Osteoblast (primary cell): ENCODE measurements around the gene MAPK8. TPM values are rescaled to one million over a fixed set of nuclear protein-coding genes. Genes with fewer than 3 reads are reported as not detected.

Source experiments
- DNase-seq: peaks from one replicate; pipeline ENCODE4 v3.0.0; 2011; ENCODE audit warnings: low spot score, mixed read lengths; ENCODE audit not compliant: insufficient read length; ENCODE audit errors: missing footprints
- H2AFZ ChIP-seq: 2 replicates; pipeline ENCODE4 v1.6.0; 2011; ENCODE audit warnings: mild to moderate bottlenecking, low read length
- H3K27ac ChIP-seq: 2 replicates; pipeline ENCODE4 v1.5.1; 2011; ENCODE audit warnings: mild to moderate bottlenecking, low read depth, low read length, moderate library complexity
- H3K27me3 ChIP-seq: 2 replicates; pipeline ENCODE4 v1.6.0; 2012; ENCODE audit warnings: mild to moderate bottlenecking, control low read depth, inconsistent platforms, low read length, moderate library complexity; ENCODE audit not compliant: insufficient read depth
- H3K36me3 ChIP-seq: 2 replicates; pipeline ENCODE4 v1.5.1; 2011; ENCODE audit warnings: mild to moderate bottlenecking, low read length, control low read depth, moderate library complexity; ENCODE audit not compliant: insufficient read depth
- H3K4me1 ChIP-seq: 2 replicates; pipeline ENCODE4 v1.5.1; 2011; ENCODE audit warnings: mild to moderate bottlenecking, low read length, control low read depth, moderate library complexity; ENCODE audit not compliant: insufficient read depth
- H3K4me2 ChIP-seq: 2 replicates; pipeline ENCODE4 v1.6.0; 2011; ENCODE audit warnings: mild to moderate bottlenecking, low read length; ENCODE audit not compliant: insufficient read depth
- H3K4me3 ChIP-seq: fragments of 200-600 bp; sonication (generic); 3 replicates; pipeline ENCODE4 v1.5.1; 2012; ENCODE audit warnings: mild to moderate bottlenecking, low read length, inconsistent platforms; ENCODE audit not compliant: insufficient read depth
- H3K79me2 ChIP-seq: 2 replicates; pipeline ENCODE4 v1.6.0; 2012; ENCODE audit warnings: mild to moderate bottlenecking, low read length, control low read depth, inconsistent platforms; ENCODE audit not compliant: insufficient read depth
- H3K9me3 ChIP-seq: 2 replicates; pipeline ENCODE4 v1.5.1; 2011; ENCODE audit warnings: low read depth, low read length, control low read depth
- H4K20me1 ChIP-seq: 2 replicates; pipeline ENCODE4 v1.6.0; 2012; ENCODE audit warnings: mild to moderate bottlenecking, low read length, control low read depth; ENCODE audit not compliant: insufficient read depth
- total RNA-seq: library from RNA; depleted of rRNA; stranded (reverse); fragments of >200 nt; gene quantifications from 2 replicates; pipeline ENCODE4 v1.2.3, GENCODE V29; 2012
- TF ChIP-seq, protein P1 (sequence below): IDR thresholded peaks from 2 replicates; pipeline ENCODE4 v1.5.1; 2011; ENCODE audit warnings: mild to moderate bottlenecking, low read depth, low read length, moderate library complexity; ENCODE audit errors: extremely low read depth

Gene MAPK8
- total RNA-seq, 1 donor, result 55.7 TPM

DNA sequence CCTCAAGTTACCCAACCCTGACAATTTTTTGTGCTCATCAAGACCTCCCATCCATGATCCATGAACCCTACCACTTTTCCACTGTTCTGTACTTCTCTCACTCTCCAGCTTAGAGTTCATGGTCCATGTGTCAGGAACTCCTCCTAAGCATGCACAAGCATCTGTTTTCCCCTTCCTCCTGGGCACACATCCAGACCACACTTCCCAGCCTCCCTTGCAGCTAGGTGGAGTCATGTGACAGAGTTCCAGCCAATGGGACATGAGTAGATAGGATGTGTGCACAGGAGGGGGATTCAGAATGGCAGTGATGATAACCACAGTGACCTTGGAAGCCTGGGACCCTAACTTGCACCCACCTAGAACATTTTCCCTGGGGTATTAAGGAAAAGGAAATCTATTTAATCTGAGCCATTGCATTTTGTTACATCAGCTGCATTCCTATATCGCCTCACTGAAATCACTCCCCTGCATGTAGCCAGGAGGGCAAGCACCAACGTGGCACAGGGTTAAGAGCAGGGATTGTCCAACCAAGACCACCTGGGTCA lies 22.4 kb upstream of the MAPK8 start:
- Histone ChIP-seq H3K36me3 (no peaks in the 10 kb centered on the region), H3K27ac (no peak overlapping the region), H3K9me3 (peaks cover 2% of the 10 kb centered on the region), H2AFZ (no peak overlapping the region), H4K20me1 (no peaks in the 10 kb centered on the region), H3K4me1 (no peaks in the 10 kb centered on the region), H3K4me3 (no peak overlapping the region), H3K4me2 (no peak overlapping the region), H3K27me3 (peaks cover 16% of the 10 kb centered on the region), H3K79me2 (no peaks in the 10 kb centered on the region)
- TF ChIP-seq, protein P1, sequence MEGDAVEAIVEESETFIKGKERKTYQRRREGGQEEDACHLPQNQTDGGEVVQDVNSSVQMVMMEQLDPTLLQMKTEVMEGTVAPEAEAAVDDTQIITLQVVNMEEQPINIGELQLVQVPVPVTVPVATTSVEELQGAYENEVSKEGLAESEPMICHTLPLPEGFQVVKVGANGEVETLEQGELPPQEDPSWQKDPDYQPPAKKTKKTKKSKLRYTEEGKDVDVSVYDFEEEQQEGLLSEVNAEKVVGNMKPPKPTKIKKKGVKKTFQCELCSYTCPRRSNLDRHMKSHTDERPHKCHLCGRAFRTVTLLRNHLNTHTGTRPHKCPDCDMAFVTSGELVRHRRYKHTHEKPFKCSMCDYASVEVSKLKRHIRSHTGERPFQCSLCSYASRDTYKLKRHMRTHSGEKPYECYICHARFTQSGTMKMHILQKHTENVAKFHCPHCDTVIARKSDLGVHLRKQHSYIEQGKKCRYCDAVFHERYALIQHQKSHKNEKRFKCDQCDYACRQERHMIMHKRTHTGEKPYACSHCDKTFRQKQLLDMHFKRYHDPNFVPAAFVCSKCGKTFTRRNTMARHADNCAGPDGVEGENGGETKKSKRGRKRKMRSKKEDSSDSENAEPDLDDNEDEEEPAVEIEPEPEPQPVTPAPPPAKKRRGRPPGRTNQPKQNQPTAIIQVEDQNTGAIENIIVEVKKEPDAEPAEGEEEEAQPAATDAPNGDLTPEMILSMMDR, result no peak
- DNase-seq, result no peak

DNA sequence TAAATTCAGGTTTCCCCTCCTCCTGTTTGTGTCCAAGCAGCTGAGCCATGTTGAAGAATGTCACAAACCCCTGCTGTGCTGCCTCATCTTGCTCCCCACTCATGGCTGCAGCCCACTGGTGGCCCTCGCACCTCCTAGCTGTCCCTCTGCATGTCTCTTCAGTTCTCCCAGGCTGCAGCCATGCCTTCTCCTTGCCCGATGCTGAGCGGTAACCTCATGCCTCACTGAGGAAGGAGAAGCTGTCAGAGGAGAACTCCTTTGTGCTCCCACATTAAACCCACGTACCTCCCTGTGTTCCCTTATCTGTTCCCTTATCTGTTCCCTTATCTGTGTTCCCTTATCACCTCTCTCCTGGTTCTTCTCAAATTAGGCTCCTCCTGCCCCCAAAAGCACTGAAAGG lies 21.7 kb upstream of the MAPK8 start:
- Histone ChIP-seq H4K20me1 (no peaks in the 10 kb centered on the region), H3K79me2 (no peaks in the 10 kb centered on the region), H3K4me3 (no peak overlapping the region), H3K4me2 (no peak overlapping the region), H3K27ac (no peak overlapping the region), H3K4me1 (no peaks in the 10 kb centered on the region), H2AFZ (no peak overlapping the region), H3K9me3 (peaks cover 2% of the 10 kb centered on the region), H3K27me3 (peaks cover 16% of the 10 kb centered on the region), H3K36me3 (no peaks in the 10 kb centered on the region)
- TF ChIP-seq, protein P1, result no peak
- DNase-seq, result no peak

DNA sequence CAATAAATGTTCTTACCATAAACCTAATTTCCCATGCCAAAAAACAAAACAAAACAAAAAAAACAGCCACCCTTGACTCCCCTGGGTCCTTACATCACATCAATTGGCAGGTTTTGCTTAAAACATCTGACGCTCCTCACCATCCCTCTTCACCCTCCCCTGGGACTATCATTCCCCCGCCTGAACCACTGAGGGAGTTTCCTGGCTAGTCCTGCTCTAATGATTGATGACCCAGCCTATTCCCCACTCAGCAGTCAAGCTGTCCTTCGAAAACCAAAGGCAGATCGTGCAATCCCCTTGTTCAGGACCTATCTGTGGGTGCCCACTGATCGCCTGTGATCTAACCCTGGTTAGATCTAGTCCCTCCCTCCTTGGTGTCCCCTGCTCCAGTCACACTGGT lies 20.8 kb upstream of the MAPK8 start:
- no peaks in the 10 kb centered on the region for H3K79me2 ChIP-seq
- peaks cover 16% of the 10 kb centered on the region for H3K27me3 ChIP-seq
- H3K4me3 ChIP-seq, result no peak overlapping the region
- no peak overlapping the region for H3K4me2 ChIP-seq
- TF ChIP-seq, protein P1, result no peak
- no peak overlapping the region for H3K27ac ChIP-seq
- H2AFZ ChIP-seq, result no peak overlapping the region
- H3K36me3 ChIP-seq, result no peaks in the 10 kb centered on the region
- no peak for DNase-seq
- peaks cover 2% of the 10 kb centered on the region for H3K9me3 ChIP-seq
- no peaks in the 10 kb centered on the region for H4K20me1 ChIP-seq
- H3K4me1 ChIP-seq, result no peaks in the 10 kb centered on the region

DNA sequence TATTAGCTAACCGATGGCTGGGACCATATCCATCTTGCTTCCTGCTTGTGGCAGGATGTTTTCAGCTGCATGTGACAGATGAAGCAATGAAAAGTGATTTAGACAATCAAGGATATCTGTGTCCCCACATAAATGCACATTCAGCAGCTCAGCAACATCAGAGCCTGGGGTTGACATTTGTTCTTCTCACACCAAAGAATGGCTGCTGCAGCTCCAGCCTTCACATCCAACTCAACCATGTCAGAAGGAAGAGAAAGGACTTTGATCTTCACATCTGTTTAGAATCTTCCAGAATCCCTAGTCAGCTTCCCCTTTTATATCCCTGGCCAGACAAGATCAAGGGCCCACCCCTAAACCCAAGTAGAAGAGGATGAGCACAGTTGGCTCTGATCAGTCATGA lies 20.1 kb upstream of the MAPK8 start:
- no peak overlapping the region for H3K4me2 ChIP-seq
- H2AFZ ChIP-seq, result no peak overlapping the region
- H3K79me2 ChIP-seq, result no peaks in the 10 kb centered on the region
- TF ChIP-seq, protein P1, result no peak
- no peaks in the 10 kb centered on the region for H4K20me1 ChIP-seq
- no peaks in the 10 kb centered on the region for H3K36me3 ChIP-seq
- peaks cover 21% of the 10 kb centered on the region for H3K27me3 ChIP-seq
- H3K9me3 ChIP-seq, result peaks cover 2% of the 10 kb centered on the region
- H3K27ac ChIP-seq, result no peak overlapping the region
- H3K4me3 ChIP-seq, result no peak overlapping the region
- no peak for DNase-seq
- H3K4me1 ChIP-seq, result no peaks in the 10 kb centered on the region
